HEK293 (cell line): ENCODE measurements around the gene BTK.
A peak's percentile ranks its signal among the peaks of the same experiment; 100 is the strongest.

Source experiments
- CTCF ChIA-PET: fragments of 350-600 bp; formaldehyde crosslinking; extraction: SDS; loops from one replicate; lab custom pipeline; 2021; ENCODE audit warnings: antibody characterized with exemption; lab: Yijun Ruan, JAX
- POLR2A ChIA-PET: fragments of 300-600 bp; formaldehyde crosslinking; extraction: SDS; loops from one replicate; lab custom pipeline; 2020; ENCODE audit warnings: antibody characterized with exemption, inconsistent platforms; lab: Yijun Ruan, JAX
- H3K27ac ChIP-seq: fragments of 200-500 bp; sonication (Bioruptor generic); 2 replicates; pipeline ENCODE4 v1.5.1; 2014; ENCODE audit warnings: low read depth, low read length, control low read depth, inconsistent platforms; ENCODE audit errors: extremely low read depth
- H3K36me3 ChIP-seq, 2 experiments: fragments of 200-500 bp in 1 of 2; sonication (Bioruptor generic) in 1 of 2; 1 replicate in 1 of 2; 2 replicates in 1 of 2; pipeline ENCODE4 v1.5.1; 2014 to 2017; ENCODE audit warnings: inconsistent platforms in 2 of 2, low read length in 2 of 2; ENCODE audit not compliant: control insufficient read depth in 2 of 2, insufficient read depth in 1 of 2
- H3K4me1 ChIP-seq: fragments of 200-500 bp; sonication (Bioruptor generic); 2 replicates; pipeline ENCODE4 v1.5.1; 2014; ENCODE audit warnings: mild to moderate bottlenecking, low read length, inconsistent platforms; ENCODE audit not compliant: control insufficient read depth, insufficient read depth
- H3K4me3 ChIP-seq: 2 replicates; pipeline ENCODE4 v1.5.1; 2011; ENCODE audit warnings: low read depth, mild to moderate bottlenecking, control low read depth, low read length, moderate library complexity
- H3K9me3 ChIP-seq: fragments of 200-500 bp; sonication (Bioruptor generic); 2 replicates; pipeline ENCODE4 v1.5.1; 2014; ENCODE audit warnings: low read depth, low read length, inconsistent platforms; ENCODE audit not compliant: control insufficient read depth, insufficient read depth
- IKZF3 ChIP-seq: fragments of 450-650 bp; IDR thresholded peaks from 2 replicates; pipeline ENCODE4 v1.5.0; 2018; ENCODE audit warnings: missing biosample characterization, mild to moderate bottlenecking, missing genetic modification characterization, moderate library complexity
- OSR2 ChIP-seq: fragments of 450-650 bp; formaldehyde crosslinking; IDR thresholded peaks from 2 replicates; pipeline ENCODE4 v1.5.1; 2016; ENCODE audit warnings: missing biosample characterization, missing genetic modification characterization
- OVOL3 ChIP-seq: fragments of 450-650 bp; formaldehyde crosslinking; IDR thresholded peaks from 2 replicates; pipeline ENCODE4 v1.5.1; 2016; ENCODE audit warnings: missing biosample characterization, missing genetic modification characterization
- ZBTB17 ChIP-seq: fragments of 450-650 bp; formaldehyde crosslinking; IDR thresholded peaks from 2 replicates; pipeline ENCODE4 v1.5.1; 2016; ENCODE audit warnings: missing biosample characterization, missing genetic modification characterization
- ZBTB20 ChIP-seq: fragments of 450-650 bp; formaldehyde crosslinking; IDR thresholded peaks from 2 replicates; pipeline ENCODE4 v1.5.1; 2016; ENCODE audit warnings: missing biosample characterization, missing genetic modification characterization
- ZFP3 ChIP-seq: fragments of 450-650 bp; formaldehyde crosslinking; IDR thresholded peaks from 2 replicates; pipeline ENCODE4 v1.5.1; 2016; ENCODE audit warnings: low read depth, missing biosample characterization, missing genetic modification characterization
- ZFP37 ChIP-seq: fragments of 450-650 bp; formaldehyde crosslinking; IDR thresholded peaks from 2 replicates; pipeline ENCODE4 v1.5.1; 2016; ENCODE audit warnings: missing biosample characterization, missing genetic modification characterization
- ZNF23 ChIP-seq: fragments of 450-650 bp; formaldehyde crosslinking; IDR thresholded peaks from 2 replicates; pipeline ENCODE4 v1.5.1; 2016; ENCODE audit warnings: missing biosample characterization, missing genetic modification characterization, borderline replicate concordance
- ZNF266 ChIP-seq: fragments of 450-650 bp; formaldehyde crosslinking; IDR thresholded peaks from 2 replicates; pipeline ENCODE4 v1.5.1; 2016; ENCODE audit warnings: missing biosample characterization, missing genetic modification characterization, low read depth
- ZNF311 ChIP-seq: fragments of 450-650 bp; formaldehyde crosslinking; IDR thresholded peaks from 2 replicates; pipeline ENCODE4 v1.5.1; 2017; ENCODE audit warnings: missing biosample characterization, missing genetic modification characterization, borderline replicate concordance
- ZNF335 ChIP-seq: fragments of 450-650 bp; formaldehyde crosslinking; conservative IDR thresholded peaks from 2 replicates; pipeline ENCODE4 v1.5.1; 2016; ENCODE audit warnings: missing biosample characterization, missing genetic modification characterization
- ZNF433 ChIP-seq: fragments of 450-650 bp; formaldehyde crosslinking; IDR thresholded peaks from 2 replicates; pipeline ENCODE4 v1.5.1; 2016; ENCODE audit warnings: missing biosample characterization, missing genetic modification characterization, low read depth
- ZNF544 ChIP-seq: fragments of 450-650 bp; formaldehyde crosslinking; IDR thresholded peaks from 2 replicates; pipeline ENCODE4 v1.5.0; 2017; ENCODE audit warnings: missing biosample characterization, missing genetic modification characterization
- ZNF555 ChIP-seq: fragments of 450-650 bp; formaldehyde crosslinking; conservative IDR thresholded peaks from 2 replicates; pipeline ENCODE4 v1.5.1; 2017; ENCODE audit warnings: missing biosample characterization, mild to moderate bottlenecking, missing genetic modification characterization, inconsistent platforms
- ZNF596 ChIP-seq: fragments of 450-650 bp; IDR thresholded peaks from 2 replicates; pipeline ENCODE4 v1.5.0; 2018; ENCODE audit warnings: missing biosample characterization, mild to moderate bottlenecking, missing genetic modification characterization, moderate library complexity
- ZNF600 ChIP-seq: fragments of 450-650 bp; formaldehyde crosslinking; IDR thresholded peaks from 2 replicates; pipeline ENCODE4 v1.5.1; 2016; ENCODE audit warnings: missing biosample characterization, missing genetic modification characterization
- ZNF610 ChIP-seq: fragments of 450-650 bp; formaldehyde crosslinking; IDR thresholded peaks from 2 replicates; pipeline ENCODE4 v1.5.1; 2016; ENCODE audit warnings: missing biosample characterization, missing genetic modification characterization, borderline replicate concordance
- ZNF621 ChIP-seq: fragments of 450-650 bp; formaldehyde crosslinking; IDR thresholded peaks from 2 replicates; pipeline ENCODE4 v1.5.1; 2017; ENCODE audit warnings: missing biosample characterization, missing genetic modification characterization
- ZNF624 ChIP-seq: fragments of 450-650 bp; formaldehyde crosslinking; IDR thresholded peaks from 2 replicates; pipeline ENCODE4 v1.5.1; 2017; ENCODE audit warnings: missing biosample characterization, missing genetic modification characterization
- TF ChIP-seq, protein P1 (sequence below): fragments of 450-650 bp; formaldehyde crosslinking; IDR thresholded peaks from 2 replicates; pipeline ENCODE4 v1.5.1; 2016; ENCODE audit warnings: missing biosample characterization, missing genetic modification characterization, borderline replicate concordance
- TF ChIP-seq, protein P2 (sequence below): fragments of 450-650 bp; formaldehyde crosslinking; IDR thresholded peaks from 2 replicates; pipeline ENCODE4 v1.5.1; 2016; ENCODE audit warnings: missing biosample characterization, missing genetic modification characterization
- TF ChIP-seq, protein P3 (sequence below): fragments of 450-650 bp; formaldehyde crosslinking; IDR thresholded peaks from 2 replicates; pipeline ENCODE4 v1.5.1; 2017; ENCODE audit warnings: missing biosample characterization, missing genetic modification characterization
- TF ChIP-seq, protein P4 (sequence below): fragments of 450-650 bp; formaldehyde crosslinking; IDR thresholded peaks from 2 replicates; pipeline ENCODE4 v1.5.1; 2016; ENCODE audit warnings: missing biosample characterization, missing genetic modification characterization
- TF ChIP-seq, protein P5 (sequence below): fragments of 450-650 bp; formaldehyde crosslinking; IDR thresholded peaks from 2 replicates; pipeline ENCODE4 v1.5.1; 2016; ENCODE audit warnings: missing biosample characterization, missing genetic modification characterization
- TF ChIP-seq, protein P6 (sequence below): fragments of 450-650 bp; formaldehyde crosslinking; optimal IDR thresholded peaks from 2 replicates; pipeline ENCODE3; 2016; ENCODE audit warnings: missing biosample characterization, mild to moderate bottlenecking, missing genetic modification characterization

Gene BTK

DNA sequence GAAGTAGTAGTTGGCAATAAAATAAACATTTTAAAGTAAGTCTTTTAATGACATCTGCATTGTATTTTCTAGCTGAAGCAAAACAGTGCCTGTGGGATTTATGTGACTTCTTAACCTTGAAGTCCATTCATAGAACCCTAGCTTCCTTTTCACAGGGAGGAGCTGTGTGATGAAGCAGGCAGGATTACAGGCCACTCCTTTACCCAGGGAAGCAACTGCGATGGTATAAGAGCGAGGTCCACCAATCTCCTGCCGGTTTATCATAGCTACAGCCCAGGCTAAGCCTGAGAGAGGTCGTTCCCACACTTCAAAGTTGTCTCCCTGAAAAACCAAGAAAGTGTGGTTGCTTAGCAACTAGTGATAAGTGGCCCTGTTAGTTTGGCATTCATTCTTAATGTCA lies 11.8 kb upstream of the BTK start:
- Histone ChIP-seq H3K4me1 (no peaks in the 10 kb centered on the region), H3K4me3 (no peak overlapping the region), H3K9me3 (no peaks in the 10 kb centered on the region), H3K36me3 (peaks cover 68 to 74% of the 10 kb centered on the region in 2 experiments), H3K27ac (0 out of 2 replicates have a peak overlapping the region, but pooled peaks have one; percentile 41)
- ChIA-PET CTCF (interaction anchor here (1.0 to 1.5 kb wide), 2 partner anchors 17 to 20 kb away, joined by 3 read pairs; no protein-coding TSS in a partner anchor), POLR2A (interaction anchor here (0.5 to 1.6 kb wide), 4 partner anchors 8 to 435 kb away, joined by 3 read pairs; no protein-coding TSS in a partner anchor)
- TF ChIP-seq, protein P1, sequence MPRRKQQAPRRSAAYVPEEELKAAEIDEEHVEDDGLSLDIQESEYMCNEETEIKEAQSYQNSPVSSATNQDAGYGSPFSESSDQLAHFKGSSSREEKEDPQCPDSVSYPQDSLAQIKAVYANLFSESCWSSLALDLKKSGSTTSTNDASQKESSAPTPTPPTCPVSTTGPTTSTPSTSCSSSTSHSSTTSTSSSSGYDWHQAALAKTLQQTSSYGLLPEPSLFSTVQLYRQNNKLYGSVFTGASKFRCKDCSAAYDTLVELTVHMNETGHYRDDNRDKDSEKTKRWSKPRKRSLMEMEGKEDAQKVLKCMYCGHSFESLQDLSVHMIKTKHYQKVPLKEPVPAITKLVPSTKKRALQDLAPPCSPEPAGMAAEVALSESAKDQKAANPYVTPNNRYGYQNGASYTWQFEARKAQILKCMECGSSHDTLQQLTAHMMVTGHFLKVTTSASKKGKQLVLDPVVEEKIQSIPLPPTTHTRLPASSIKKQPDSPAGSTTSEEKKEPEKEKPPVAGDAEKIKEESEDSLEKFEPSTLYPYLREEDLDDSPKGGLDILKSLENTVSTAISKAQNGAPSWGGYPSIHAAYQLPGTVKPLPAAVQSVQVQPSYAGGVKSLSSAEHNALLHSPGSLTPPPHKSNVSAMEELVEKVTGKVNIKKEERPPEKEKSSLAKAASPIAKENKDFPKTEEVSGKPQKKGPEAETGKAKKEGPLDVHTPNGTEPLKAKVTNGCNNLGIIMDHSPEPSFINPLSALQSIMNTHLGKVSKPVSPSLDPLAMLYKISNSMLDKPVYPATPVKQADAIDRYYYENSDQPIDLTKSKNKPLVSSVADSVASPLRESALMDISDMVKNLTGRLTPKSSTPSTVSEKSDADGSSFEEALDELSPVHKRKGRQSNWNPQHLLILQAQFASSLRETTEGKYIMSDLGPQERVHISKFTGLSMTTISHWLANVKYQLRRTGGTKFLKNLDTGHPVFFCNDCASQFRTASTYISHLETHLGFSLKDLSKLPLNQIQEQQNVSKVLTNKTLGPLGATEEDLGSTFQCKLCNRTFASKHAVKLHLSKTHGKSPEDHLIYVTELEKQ (tag by site-specific recombination), result no peak
- TF ChIP-seq ZNF266 (tag by site-specific recombination) (no peak), ZNF555 (tag by site-specific recombination) (no peak), ZNF335 (tag by site-specific recombination) (peak; percentile 44; the same call in 1 of the 2 replicates), ZNF621 (tag by site-specific recombination) (no peak), OSR2 (tag by site-specific recombination) (peak; percentile 83), ZBTB17 (no peak), ZFP3 (tag by site-specific recombination) (no peak), IKZF3 (0 out of 2 replicates have a peak, but pooled peaks have one; percentile 13), ZNF311 (tag by site-specific recombination) (no peak), ZFP37 (no peak), ZNF23 (no peak), OVOL3 (no peak), ZNF544 (tag by site-specific recombination) (no peak), ZBTB20 (no peak), ZNF433 (tag by site-specific recombination) (no peak), ZNF600 (tag by site-specific recombination) (no peak), ZNF610 (tag by site-specific recombination) (no peak), ZNF596 (tag by site-specific recombination) (0 out of 2 replicates have a peak, but pooled peaks have one; percentile 20), ZNF624 (tag by site-specific recombination) (no peak)
- TF ChIP-seq, protein P2, sequence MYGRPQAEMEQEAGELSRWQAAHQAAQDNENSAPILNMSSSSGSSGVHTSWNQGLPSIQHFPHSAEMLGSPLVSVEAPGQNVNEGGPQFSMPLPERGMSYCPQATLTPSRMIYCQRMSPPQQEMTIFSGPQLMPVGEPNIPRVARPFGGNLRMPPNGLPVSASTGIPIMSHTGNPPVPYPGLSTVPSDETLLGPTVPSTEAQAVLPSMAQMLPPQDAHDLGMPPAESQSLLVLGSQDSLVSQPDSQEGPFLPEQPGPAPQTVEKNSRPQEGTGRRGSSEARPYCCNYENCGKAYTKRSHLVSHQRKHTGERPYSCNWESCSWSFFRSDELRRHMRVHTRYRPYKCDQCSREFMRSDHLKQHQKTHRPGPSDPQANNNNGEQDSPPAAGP (tag by site-specific recombination), result 0 out of 2 replicates have a peak, but pooled peaks have one; percentile 36
- TF ChIP-seq, protein P3, sequence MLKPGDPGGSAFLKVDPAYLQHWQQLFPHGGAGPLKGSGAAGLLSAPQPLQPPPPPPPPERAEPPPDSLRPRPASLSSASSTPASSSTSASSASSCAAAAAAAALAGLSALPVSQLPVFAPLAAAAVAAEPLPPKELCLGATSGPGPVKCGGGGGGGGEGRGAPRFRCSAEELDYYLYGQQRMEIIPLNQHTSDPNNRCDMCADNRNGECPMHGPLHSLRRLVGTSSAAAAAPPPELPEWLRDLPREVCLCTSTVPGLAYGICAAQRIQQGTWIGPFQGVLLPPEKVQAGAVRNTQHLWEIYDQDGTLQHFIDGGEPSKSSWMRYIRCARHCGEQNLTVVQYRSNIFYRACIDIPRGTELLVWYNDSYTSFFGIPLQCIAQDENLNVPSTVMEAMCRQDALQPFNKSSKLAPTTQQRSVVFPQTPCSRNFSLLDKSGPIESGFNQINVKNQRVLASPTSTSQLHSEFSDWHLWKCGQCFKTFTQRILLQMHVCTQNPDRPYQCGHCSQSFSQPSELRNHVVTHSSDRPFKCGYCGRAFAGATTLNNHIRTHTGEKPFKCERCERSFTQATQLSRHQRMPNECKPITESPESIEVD (tag by site-specific recombination), result peak; percentile 73
- TF ChIP-seq, protein P4, sequence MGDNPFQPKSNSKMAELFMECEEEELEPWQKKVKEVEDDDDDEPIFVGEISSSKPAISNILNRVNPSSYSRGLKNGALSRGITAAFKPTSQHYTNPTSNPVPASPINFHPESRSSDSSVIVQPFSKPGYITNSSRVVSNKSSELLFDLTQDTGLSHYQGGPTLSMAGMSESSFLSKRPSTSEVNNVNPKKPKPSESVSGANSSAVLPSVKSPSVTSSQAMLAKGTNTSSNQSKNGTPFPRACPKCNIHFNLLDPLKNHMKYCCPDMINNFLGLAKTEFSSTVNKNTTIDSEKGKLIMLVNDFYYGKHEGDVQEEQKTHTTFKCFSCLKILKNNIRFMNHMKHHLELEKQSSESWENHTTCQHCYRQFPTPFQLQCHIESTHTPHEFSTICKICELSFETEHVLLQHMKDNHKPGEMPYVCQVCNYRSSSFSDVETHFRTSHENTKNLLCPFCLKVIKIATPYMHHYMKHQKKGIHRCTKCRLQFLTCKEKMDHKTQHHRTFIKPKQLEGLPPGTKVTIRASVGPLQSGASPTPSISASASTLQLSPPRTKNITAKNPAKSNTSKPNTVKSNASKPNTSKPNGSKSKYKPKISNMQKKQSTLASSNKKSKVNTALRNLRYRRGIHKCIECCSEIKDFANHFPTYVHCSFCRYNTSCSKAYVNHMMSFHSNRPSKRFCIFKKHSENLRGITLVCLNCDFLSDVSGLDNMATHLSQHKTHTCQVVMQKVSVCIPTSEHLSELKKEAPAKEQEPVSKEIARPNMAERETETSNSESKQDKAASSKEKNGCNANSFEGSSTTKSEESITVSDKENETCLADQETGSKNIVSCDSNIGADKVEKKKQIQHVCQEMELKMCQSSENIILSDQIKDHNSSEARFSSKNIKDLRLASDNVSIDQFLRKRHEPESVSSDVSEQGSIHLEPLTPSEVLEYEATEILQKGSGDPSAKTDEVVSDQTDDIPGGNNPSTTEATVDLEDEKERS (tag by site-specific recombination), result no peak
- TF ChIP-seq, protein P5, sequence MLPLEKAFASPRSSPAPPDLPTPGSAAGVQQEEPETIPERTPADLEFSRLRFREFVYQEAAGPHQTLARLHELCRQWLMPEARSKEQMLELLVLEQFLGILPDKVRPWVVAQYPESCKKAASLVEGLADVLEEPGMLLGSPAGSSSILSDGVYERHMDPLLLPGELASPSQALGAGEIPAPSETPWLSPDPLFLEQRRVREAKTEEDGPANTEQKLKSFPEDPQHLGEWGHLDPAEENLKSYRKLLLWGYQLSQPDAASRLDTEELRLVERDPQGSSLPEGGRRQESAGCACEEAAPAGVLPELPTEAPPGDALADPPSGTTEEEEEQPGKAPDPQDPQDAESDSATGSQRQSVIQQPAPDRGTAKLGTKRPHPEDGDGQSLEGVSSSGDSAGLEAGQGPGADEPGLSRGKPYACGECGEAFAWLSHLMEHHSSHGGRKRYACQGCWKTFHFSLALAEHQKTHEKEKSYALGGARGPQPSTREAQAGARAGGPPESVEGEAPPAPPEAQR (tag by site-specific recombination), result no peak
- TF ChIP-seq, protein P6, sequence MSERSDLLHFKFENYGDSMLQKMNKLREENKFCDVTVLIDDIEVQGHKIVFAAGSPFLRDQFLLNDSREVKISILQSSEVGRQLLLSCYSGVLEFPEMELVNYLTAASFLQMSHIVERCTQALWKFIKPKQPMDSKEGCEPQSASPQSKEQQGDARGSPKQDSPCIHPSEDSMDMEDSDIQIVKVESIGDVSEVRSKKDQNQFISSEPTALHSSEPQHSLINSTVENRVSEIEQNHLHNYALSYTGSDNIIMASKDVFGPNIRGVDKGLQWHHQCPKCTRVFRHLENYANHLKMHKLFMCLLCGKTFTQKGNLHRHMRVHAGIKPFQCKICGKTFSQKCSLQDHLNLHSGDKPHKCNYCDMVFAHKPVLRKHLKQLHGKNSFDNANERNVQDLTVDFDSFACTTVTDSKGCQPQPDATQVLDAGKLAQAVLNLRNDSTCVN (tag by site-specific recombination), result no peak
